Fibroblast of lung (primary cell): ENCODE results near the gene SWT1. TPM values are rescaled to one million over a fixed set of nuclear protein-coding genes. Genes with fewer than 3 reads are reported as not detected.
"Not testable (repeated sequence)": the region's sequence is repeated elsewhere in the genome, so short reads cannot be mapped to it uniquely, and the experiment has no call there.

Experiments used
- DNase-seq, 2 donors: peaks; one replicate each; pipeline versions ENCODE4 v3.0.0 to v3.0.0-alpha.2; 2010; ENCODE audit warnings: low read depth in 2 of 2
- H2AFZ ChIP-seq: 2 replicates; pipeline ENCODE4 v1.5.1; 2012; ENCODE audit warnings: low read length, control low read depth, inconsistent platforms
- H3K27ac ChIP-seq: 2 replicates; pipeline ENCODE4 v1.5.1; 2011; ENCODE audit warnings: low read length, control low read depth; ENCODE audit not compliant: insufficient read depth
- H3K27me3 ChIP-seq: 2 replicates; pipeline ENCODE4 v1.5.1; 2011; ENCODE audit warnings: mild to moderate bottlenecking, low read length; ENCODE audit not compliant: control insufficient read depth, insufficient read depth
- H3K36me3 ChIP-seq: 2 replicates; pipeline ENCODE4 v1.5.1; 2011; ENCODE audit warnings: low read length; ENCODE audit not compliant: control insufficient read depth, insufficient read depth
- H3K4me1 ChIP-seq: 2 replicates; pipeline ENCODE4 v1.5.1; 2011; ENCODE audit warnings: low read length; ENCODE audit not compliant: control insufficient read depth, insufficient read depth; ENCODE audit errors: extremely low read depth
- H3K4me2 ChIP-seq: 2 replicates; pipeline ENCODE4 v1.5.1; 2011; ENCODE audit warnings: low read length, control low read depth; ENCODE audit not compliant: insufficient read depth; ENCODE audit errors: extremely low read depth
- H3K4me3 ChIP-seq, 4 experiments: fragments of 200-600 bp in 1 of 4; sonication (generic) in 1 of 4; replicated peaks in 1 of 4; 2 replicates each; pipeline ENCODE4 v1.5.1; 2011 to 2016; ENCODE audit warnings: low read length in 4 of 4, low read depth in 3 of 4, mild to moderate bottlenecking in 3 of 4, control low read depth in 2 of 4, inconsistent platforms in 1 of 4, mixed read lengths in 1 of 4; ENCODE audit not compliant: insufficient read depth in 1 of 4; ENCODE audit errors: control extremely low read depth in 1 of 4
- H3K79me2 ChIP-seq: 2 replicates; pipeline ENCODE4 v1.5.1; 2012; ENCODE audit warnings: mild to moderate bottlenecking, low read length, inconsistent platforms; ENCODE audit not compliant: control insufficient read depth, insufficient read depth
- H3K9ac ChIP-seq: 2 replicates; pipeline ENCODE4 v1.5.1; 2011; ENCODE audit warnings: mild to moderate bottlenecking, low read length, control low read depth; ENCODE audit not compliant: insufficient read depth
- H3K9me3 ChIP-seq: 2 replicates; pipeline ENCODE4 v1.5.1; 2012; ENCODE audit warnings: low read depth, low read length; ENCODE audit not compliant: control insufficient read depth, insufficient read depth
- H4K20me1 ChIP-seq: 2 replicates; pipeline ENCODE4 v1.5.1; 2011; ENCODE audit warnings: low read length; ENCODE audit not compliant: control insufficient read depth, insufficient read depth; ENCODE audit errors: extremely low read depth
- CTCF ChIP-seq, 2 donors: IDR thresholded peaks in 1 of 2; conservative IDR thresholded peaks in 1 of 2; 1 replicate in 1 of 2; 2 replicates in 1 of 2; pipeline ENCODE4 v1.5.1; 2011 to 2012; ENCODE audit warnings: low read length in 2 of 2, control low read depth in 1 of 2, inconsistent platforms in 1 of 2, low read depth in 1 of 2, mild to moderate bottlenecking in 1 of 2
- EZH2 ChIP-seq: IDR thresholded peaks from 2 replicates; pipeline ENCODE4 v1.5.1; 2012; ENCODE audit warnings: low read length, control low read depth, mild to moderate bottlenecking; ENCODE audit errors: missing control alignments
- polyA plus RNA-seq, 2 donors: library from polyadenylated mRNA; depleted of rRNA in 1 of 2; stranded (reverse) in 1 of 2; unstranded in 1 of 2; fragments of >200 nt; gene quantifications; 2 replicates each; pipeline ENCODE4 v1.2.1, GENCODE V29; 2011 to 2012; ENCODE audit warnings: missing spikeins in 1 of 2
- total RNA-seq: library from RNA; depleted of rRNA; stranded (reverse); fragments of >200 nt; gene quantifications from 2 replicates; pipeline ENCODE4 v1.2.1, GENCODE V29; 2014

SWT1 gene
- total and polyA plus RNA-seq, 2 donors (not counting 1 experiment from before 2014, with no cell fraction given), result 3.4 to 8.4 TPM

GRCh38 chr1:185228979-185229378 is 72.0 kb downstream of the SWT1 start:
- TF ChIP-seq CTCF (conservative IDR thresholded peaks at IDR 0.05 in 1 of 2, IDR thresholded peaks at IDR 0.05 in 1 of 2; ENCODE audit: low read depth in 1 of 2, low read length in 2 of 2), result no peak
- no peaks in the 10 kb centered on the region for H3K27me3 ChIP-seq
- H3K4me3 ChIP-seq, result no peak overlapping the region
- H3K36me3 ChIP-seq, result no peaks in the 10 kb centered on the region
- no peak overlapping the region for H2AFZ ChIP-seq
- H4K20me1 ChIP-seq, result no peaks in the 10 kb centered on the region
- no peak overlapping the region for H3K4me2 ChIP-seq
- H3K79me2 ChIP-seq, result no peaks in the 10 kb centered on the region
- no peaks in the 10 kb centered on the region for H3K4me1 ChIP-seq
- H3K9ac ChIP-seq, result no peak overlapping the region
- H3K9me3 ChIP-seq, result no peaks in the 10 kb centered on the region
- no peak for DNase-seq
- H3K27ac ChIP-seq, result no peak overlapping the region

GRCh38 chr1:185229981-185230380 is 73.0 kb downstream of the SWT1 start:
- Histone ChIP-seq H4K20me1 (no peaks in the 10 kb centered on the region), H3K27ac (no peak overlapping the region), H3K9ac (no peak overlapping the region), H3K27me3 (no peaks in the 10 kb centered on the region), H3K4me1 (no peaks in the 10 kb centered on the region), H2AFZ (no peak overlapping the region), H3K36me3 (no peaks in the 10 kb centered on the region), H3K9me3 (no peaks in the 10 kb centered on the region), H3K79me2 (no peaks in the 10 kb centered on the region), H3K4me3 (no peak overlapping the region), H3K4me2 (no peak overlapping the region)
- no peak for DNase-seq
- no peak for TF ChIP-seq EZH2
- no peak for TF ChIP-seq CTCF (conservative IDR thresholded peaks at IDR 0.05 in 1 of 2, IDR thresholded peaks at IDR 0.05 in 1 of 2; ENCODE audit: low read depth in 1 of 2, low read length in 2 of 2)

GRCh38 chr1:185232874-185233273 is 75.9 kb downstream of the SWT1 start:
- Histone ChIP-seq H2AFZ (no peak overlapping the region), H3K9ac (no peak overlapping the region), H3K4me2 (no peak overlapping the region), H3K4me1 (no peaks in the 10 kb centered on the region), H3K36me3 (no peaks in the 10 kb centered on the region), H3K79me2 (no peaks in the 10 kb centered on the region), H3K9me3 (no peaks in the 10 kb centered on the region), H3K27ac (no peak overlapping the region), H4K20me1 (no peaks in the 10 kb centered on the region), H3K4me3 (no peak overlapping the region), H3K27me3 (no peaks in the 10 kb centered on the region)
- TF ChIP-seq CTCF (conservative IDR thresholded peaks at IDR 0.05 in 1 of 2, IDR thresholded peaks at IDR 0.05 in 1 of 2; ENCODE audit: low read depth in 1 of 2, low read length in 2 of 2) (no peak), EZH2 (no peak)
- no peak for DNase-seq

- H3K27ac ChIP-seq, H3K9me3 ChIP-seq, H3K27me3 ChIP-seq, H2AFZ ChIP-seq, DNase-seq, H4K20me1 ChIP-seq, H3K36me3 ChIP-seq, H3K4me2 ChIP-seq, H3K79me2 ChIP-seq, H3K4me1 ChIP-seq, H3K4me3 ChIP-seq, H3K9ac ChIP-seq: not testable (repeated sequence)
These were observed 77.2 kb downstream of the SWT1 start for GRCh38 chr1:185234183-185234582.

- H4K20me1 ChIP-seq, H3K79me2 ChIP-seq, H3K9me3 ChIP-seq, H3K36me3 ChIP-seq, H3K4me3 ChIP-seq, H3K4me1 ChIP-seq, H3K27ac ChIP-seq, H2AFZ ChIP-seq, DNase-seq, H3K9ac ChIP-seq, H3K27me3 ChIP-seq, H3K4me2 ChIP-seq: not testable (repeated sequence)
These were observed 80.2 kb downstream of the SWT1 start for GRCh38 chr1:185237176-185237575.
